Keratinocyte (primary cell): ENCODE data around the gene INO80. TPM values are rescaled to one million over a fixed set of nuclear protein-coding genes. Genes with fewer than 3 reads are reported as not detected.

ENCODE experiments used
- DNase-seq: peaks from one replicate; pipeline ENCODE4 v3.0.0-alpha.2; 2011; ENCODE audit warnings: low read depth, missing footprints, low spot score
- FAIRE-seq: peaks from 2 replicates; lab custom pipeline; 2011; peaks lifted over from hg19 to GRCh38; lab: Jason Lieb, UNC
- H2AFZ ChIP-seq: 2 replicates; pipeline ENCODE4 v1.6.0; 2012; ENCODE audit warnings: low read length, control low read depth, inconsistent platforms; ENCODE audit not compliant: control insufficient read depth
- H3K27ac ChIP-seq: 2 replicates; pipeline ENCODE4 v1.5.1; 2011; ENCODE audit warnings: low read length; ENCODE audit not compliant: control insufficient read depth, insufficient read depth
- H3K27me3 ChIP-seq: 3 replicates; pipeline ENCODE4 v1.6.0; 2011; ENCODE audit warnings: low read length; ENCODE audit not compliant: control insufficient read depth, insufficient read depth; ENCODE audit errors: extremely low read depth
- H3K36me3 ChIP-seq, 2 experiments: 2 replicates in 1 of 2; 3 replicates in 1 of 2; pipeline ENCODE4 v1.5.1; 2011; ENCODE audit warnings: low read length in 2 of 2, mild to moderate bottlenecking in 1 of 2; ENCODE audit not compliant: control insufficient read depth in 2 of 2, insufficient read depth in 2 of 2; ENCODE audit errors: extremely low read depth in 1 of 2
- H3K4me1 ChIP-seq: 3 replicates; pipeline ENCODE4 v1.5.1; 2011; ENCODE audit warnings: low read length; ENCODE audit not compliant: control insufficient read depth, insufficient read depth; ENCODE audit errors: extremely low read depth
- H3K4me2 ChIP-seq: 3 replicates; pipeline ENCODE4 v1.6.0; 2011; ENCODE audit warnings: low read depth, low read length; ENCODE audit not compliant: control insufficient read depth, insufficient read depth; ENCODE audit errors: extremely low read depth
- H3K4me3 ChIP-seq, 3 experiments: fragments of 200-600 bp in 1 of 3; sonication (generic) in 1 of 3; 2 replicates in 2 of 3; 3 replicates in 1 of 3; pipeline ENCODE4 v1.5.1; 2011 to 2016; ENCODE audit warnings: low read length in 3 of 3, mild to moderate bottlenecking in 3 of 3, control low read depth in 2 of 3, inconsistent platforms in 1 of 3, low read depth in 1 of 3, mixed read lengths in 1 of 3, mixed run types in 1 of 3, moderate library complexity in 1 of 3; ENCODE audit not compliant: control insufficient read depth in 2 of 3, insufficient read depth in 2 of 3; ENCODE audit errors: extremely low read depth in 1 of 3
- H3K79me2 ChIP-seq: 2 replicates; pipeline ENCODE4 v1.6.0; 2012; ENCODE audit warnings: low read length; ENCODE audit not compliant: control insufficient read depth, insufficient read depth
- H3K9ac ChIP-seq: 3 replicates; pipeline ENCODE4 v1.6.0; 2011; ENCODE audit warnings: low read length; ENCODE audit not compliant: control insufficient read depth, insufficient read depth; ENCODE audit errors: extremely low read depth
- H3K9me1 ChIP-seq: 3 replicates; pipeline ENCODE4 v1.6.0; 2011; ENCODE audit warnings: low read length; ENCODE audit not compliant: control insufficient read depth, insufficient read depth; ENCODE audit errors: extremely low read depth
- H3K9me3 ChIP-seq: 2 replicates; pipeline ENCODE4 v1.5.1; 2012; ENCODE audit warnings: low read depth, low read length; ENCODE audit not compliant: control insufficient read depth
- H4K20me1 ChIP-seq: 3 replicates; pipeline ENCODE4 v1.6.0; 2011; ENCODE audit warnings: low read length; ENCODE audit not compliant: control insufficient read depth, insufficient read depth; ENCODE audit errors: extremely low read depth
- CTCF ChIP-seq, 3 experiments: IDR thresholded peaks in 1 of 3; conservative IDR thresholded peaks in 1 of 3; optimal IDR thresholded peaks in 1 of 3; 2 replicates in 2 of 3; 3 replicates in 1 of 3; pipeline versions ENCODE3 to v1.5.1; 2011; ENCODE audit warnings: low read length in 3 of 3, mild to moderate bottlenecking in 3 of 3, moderate library complexity in 2 of 3, control low read depth in 1 of 3, inconsistent platforms in 1 of 3; ENCODE audit not compliant: insufficient read depth in 2 of 3; ENCODE audit errors: extremely low read depth in 1 of 3
- EZH2 ChIP-seq: IDR thresholded peaks from one replicate; pipeline ENCODE4 v1.6.1; 2012; ENCODE audit warnings: inconsistent platforms, mild to moderate bottlenecking, low read length, moderate library complexity
- dilution Hi-C: fragments of 300-500 bp; cut with MboI; formaldehyde crosslinking; loops from one replicate; pipeline ENCODE4 v1.7.0; 2020; ENCODE audit warnings: low sequenced_read_pairs; ENCODE audit not compliant: extremely low pct_ligation_motif_present
- polyA plus RNA-seq, 5 experiments: library from polyadenylated mRNA; depleted of rRNA in 3 of 5; stranded (reverse) in 3 of 5; stranded (forward) in 1 of 5; unstranded in 1 of 5; fragments of >200 nt; gene quantifications; 1 replicate in 1 of 5; 2 replicates in 3 of 5; 3 replicates in 1 of 5; pipeline versions ENCODE4 v1.2.1 to v1.2.3, GENCODE V29; 2011 to 2012; ENCODE audit warnings: missing spikeins in 2 of 5, low read depth in 1 of 5, low replicate concordance in 1 of 5

The INO80 gene
- polyA plus RNA-seq, 1 donor (not counting 4 experiments of a cell fraction or from before 2014, with no cell fraction given), result 10.3 TPM

- dilution Hi-C loops, result no loop called here
- H3K36me3 ChIP-seq, result peaks cover 25 to 53% of the 10 kb centered on the region in 2 experiments
- FAIRE-seq, result no peak
Measured at GRCh38 chr15:40990080-40990479, 126.0 kb downstream of the INO80 start.

GRCh38 chr15:40988156-40988555 is 127.9 kb downstream of the INO80 start:
- Histone ChIP-seq H3K4me2 (no peak overlapping the region), H3K4me1 (no peaks in the 10 kb centered on the region), H3K9ac (no peak overlapping the region), H3K36me3 (peaks cover 24 to 61% of the 10 kb centered on the region in 2 experiments), H3K9me3 (no peaks in the 10 kb centered on the region), H3K79me2 (no peaks in the 10 kb centered on the region), H2AFZ (no peak overlapping the region), H3K27me3 (no peaks in the 10 kb centered on the region), H3K27ac (no peak overlapping the region), H3K9me1 (peaks cover 3% of the 10 kb centered on the region), H4K20me1 (no peaks in the 10 kb centered on the region), H3K4me3 (no peak overlapping the region)
- no peak for FAIRE-seq
- dilution Hi-C loops, result no loop called here
- DNase-seq, result no peak
- TF ChIP-seq EZH2 (no peak), CTCF (optimal IDR thresholded peaks at IDR 0.05 in 1 of 3, IDR thresholded peaks at IDR 0.05 in 1 of 3, conservative IDR thresholded peaks at IDR 0.05 in 1 of 3; ENCODE audit: extremely low read depth in 1 of 3, insufficient read depth in 2 of 3, low read length in 3 of 3) (no peak)

More at GRCh38 chr15:40990080-40990479, 126.0 kb downstream of the INO80 start:
- Histone ChIP-seq H3K27ac (no peak overlapping the region), H4K20me1 (no peaks in the 10 kb centered on the region), H3K27me3 (no peaks in the 10 kb centered on the region), H3K9me3 (no peaks in the 10 kb centered on the region), H3K4me3 (no peak overlapping the region), H3K9me1 (peaks cover 3% of the 10 kb centered on the region), H3K9ac (no peak overlapping the region), H2AFZ (no peak overlapping the region), H3K4me1 (no peaks in the 10 kb centered on the region), H3K79me2 (no peaks in the 10 kb centered on the region), H3K4me2 (no peak overlapping the region)
- DNase-seq, result no peak
- no peak for TF ChIP-seq CTCF (optimal IDR thresholded peaks at IDR 0.05 in 1 of 3, IDR thresholded peaks at IDR 0.05 in 1 of 3, conservative IDR thresholded peaks at IDR 0.05 in 1 of 3; ENCODE audit: extremely low read depth in 1 of 3, insufficient read depth in 2 of 3, low read length in 3 of 3)
- no peak for TF ChIP-seq EZH2
